Lower leg skin (tissue), 3 donors: ENCODE results near the gene PTRHD1.

Source experiments
- POLR2A ChIP-seq, 2 donors: fragments of 450-650 bp; IDR thresholded peaks; one replicate each; pipeline ENCODE4 v1.6.1; 2016 to 2017; ENCODE audit warnings: antibody characterized with exemption in 2 of 2, mild to moderate bottlenecking in 1 of 2, moderate library complexity in 1 of 2
- TF ChIP-seq, protein P1 (sequence below), 3 donors: fragments of 450-650 bp; IDR thresholded peaks; one replicate each; pipeline ENCODE4 v1.5.1; 2016; ENCODE audit warnings: antibody characterized with exemption in 3 of 3, mild to moderate bottlenecking in 3 of 3, moderate library complexity in 2 of 3

DNA sequence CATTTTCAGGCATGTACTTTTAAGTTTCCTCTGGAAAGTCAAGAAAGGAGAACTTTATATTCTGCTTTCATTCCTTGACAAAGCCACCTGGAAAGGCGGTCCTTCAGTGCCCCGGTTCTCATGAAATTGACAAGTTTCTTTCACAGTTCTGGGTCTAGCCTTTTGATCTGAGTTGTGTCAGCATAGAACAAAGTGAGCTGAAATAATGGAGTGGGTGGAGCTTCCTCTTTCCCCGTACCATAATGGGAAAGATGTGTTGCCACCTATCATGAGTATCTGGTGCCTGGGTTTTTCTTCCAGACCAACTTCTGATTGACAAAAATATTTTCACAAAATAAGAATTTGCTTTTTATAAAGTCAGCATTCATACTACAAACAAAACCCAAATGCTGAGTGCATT lies 49.3 kb downstream of the PTRHD1 start:
- TF ChIP-seq, protein P1, sequence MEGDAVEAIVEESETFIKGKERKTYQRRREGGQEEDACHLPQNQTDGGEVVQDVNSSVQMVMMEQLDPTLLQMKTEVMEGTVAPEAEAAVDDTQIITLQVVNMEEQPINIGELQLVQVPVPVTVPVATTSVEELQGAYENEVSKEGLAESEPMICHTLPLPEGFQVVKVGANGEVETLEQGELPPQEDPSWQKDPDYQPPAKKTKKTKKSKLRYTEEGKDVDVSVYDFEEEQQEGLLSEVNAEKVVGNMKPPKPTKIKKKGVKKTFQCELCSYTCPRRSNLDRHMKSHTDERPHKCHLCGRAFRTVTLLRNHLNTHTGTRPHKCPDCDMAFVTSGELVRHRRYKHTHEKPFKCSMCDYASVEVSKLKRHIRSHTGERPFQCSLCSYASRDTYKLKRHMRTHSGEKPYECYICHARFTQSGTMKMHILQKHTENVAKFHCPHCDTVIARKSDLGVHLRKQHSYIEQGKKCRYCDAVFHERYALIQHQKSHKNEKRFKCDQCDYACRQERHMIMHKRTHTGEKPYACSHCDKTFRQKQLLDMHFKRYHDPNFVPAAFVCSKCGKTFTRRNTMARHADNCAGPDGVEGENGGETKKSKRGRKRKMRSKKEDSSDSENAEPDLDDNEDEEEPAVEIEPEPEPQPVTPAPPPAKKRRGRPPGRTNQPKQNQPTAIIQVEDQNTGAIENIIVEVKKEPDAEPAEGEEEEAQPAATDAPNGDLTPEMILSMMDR (IDR thresholded peaks at IDR 0.05): no peak
- no peak for TF ChIP-seq POLR2A (IDR thresholded peaks at IDR 0.05)
